ENCODE measurements around the gene KASH5.

KASH5 gene

GRCh38 chr19:49387936-49388372, at the start of gene KASH5:
TSS of gene KASH5 (plus strand) at chr19:49388249. CDS start at chr19:49390884, 2,635 bp downstream.
- DNase-seq (ENCODE audit: low spot score) = peak; percentile 68

- DNase-seq (ENCODE audit: low spot score) = no peak
These were observed 49.3 kb upstream of the KASH5 start for GRCh38 chr19:49338691-49339300.

- DNase-seq (ENCODE audit: low spot score) = no peak
These were observed 48.6 kb upstream of the KASH5 start for GRCh38 chr19:49339301-49340068.

GRCh38 chr19:49340069-49340864, 47.8 kb upstream of the KASH5 start:
- no peak for DNase-seq (ENCODE audit: low spot score)

- no peak for DNase-seq (ENCODE audit: low spot score)
These were observed 47.0 kb upstream of the KASH5 start for GRCh38 chr19:49340865-49341718.

GRCh38 chr19:49342291-49342721, 45.7 kb upstream of the KASH5 start:
- no peak for DNase-seq (ENCODE audit: low spot score)

GRCh38 chr19:49343123-49343522, 44.9 kb upstream of the KASH5 start:
- DNase-seq (ENCODE audit: low spot score) = no peak

- no peak for DNase-seq (ENCODE audit: low spot score)
These were observed 43.3 kb upstream of the KASH5 start for GRCh38 chr19:49344505-49345423.

GRCh38 chr19:49347191-49347590, 40.9 kb upstream of the KASH5 start:
- DNase-seq (ENCODE audit: low spot score) = no peak

GRCh38 chr19:49347835-49348234, 40.2 kb upstream of the KASH5 start:
- DNase-seq (ENCODE audit: low spot score) = no peak

GRCh38 chr19:49348305-49349189, 39.5 kb upstream of the KASH5 start:
- no peak for DNase-seq (ENCODE audit: low spot score)

GRCh38 chr19:49349567-49349966, 38.5 kb upstream of the KASH5 start:
- no peak for DNase-seq (ENCODE audit: low spot score)

- no peak for DNase-seq (ENCODE audit: low spot score)
These were observed 32.1 kb upstream of the KASH5 start for GRCh38 chr19:49355909-49356353.

GRCh38 chr19:49356382-49356781, 31.7 kb upstream of the KASH5 start:
- no peak for DNase-seq (ENCODE audit: low spot score)

- no peak for DNase-seq (ENCODE audit: low spot score)
These were observed 30.9 kb upstream of the KASH5 start for GRCh38 chr19:49357186-49357585.

- DNase-seq (ENCODE audit: low spot score) = no peak
These were observed 27.9 kb upstream of the KASH5 start for GRCh38 chr19:49359851-49360820.

- no peak for DNase-seq (ENCODE audit: low spot score)
These were observed 26.5 kb upstream of the KASH5 start for GRCh38 chr19:49361438-49362047.
